ENCODE data around the gene OSBPL6. TPM values are rescaled to one million over a fixed set of nuclear protein-coding genes. Genes with fewer than 3 reads are reported as not detected.

OSBPL6 gene
- polyA plus RNA-seq, 1 donor (not counting 4 experiments of a cell fraction or from before 2014, with no cell fraction given) = 11.6 TPM

DNA sequence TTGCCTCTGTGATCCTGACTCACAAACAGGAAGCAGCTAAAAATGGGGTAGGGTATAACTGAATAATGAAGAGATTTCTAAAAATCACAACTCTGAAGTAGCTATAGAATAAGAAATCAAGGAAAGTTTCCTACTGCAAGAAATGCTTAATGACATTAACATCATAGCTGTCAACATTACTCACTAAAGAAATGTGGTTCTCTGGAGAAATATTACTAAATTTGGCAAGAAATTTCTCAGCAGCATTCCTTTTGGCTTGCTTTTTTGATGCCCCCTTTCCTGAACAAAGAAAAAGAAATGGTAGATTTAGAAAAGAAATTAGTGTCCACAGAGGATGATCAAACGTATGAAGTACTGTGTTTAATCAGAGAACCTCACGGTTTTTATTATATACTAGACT is 247.1 kb downstream of the OSBPL6 start:
- dilution Hi-C loops (cut with MboI; ENCODE audit: extremely low pct_ligation_motif_present, low sequenced_read_pairs) = no loop called here
- Histone ChIP-seq H3K79me2 (ENCODE audit: control insufficient read depth, insufficient read depth, low read length) (no peaks in the 10 kb centered on the region), H3K4me3 (ENCODE audit: control insufficient read depth in 2 of 3, extremely low read depth in 1 of 3, insufficient read depth in 2 of 3, low read depth in 1 of 3, low read length in 3 of 3) (no peak overlapping the region), H3K4me2 (ENCODE audit: control insufficient read depth, extremely low read depth, insufficient read depth, low read depth, low read length) (no peak overlapping the region), H3K4me1 (ENCODE audit: control insufficient read depth, extremely low read depth, insufficient read depth, low read length) (no peaks in the 10 kb centered on the region), H3K27ac (ENCODE audit: control insufficient read depth, insufficient read depth, low read length) (no peak overlapping the region), H3K9me1 (ENCODE audit: control insufficient read depth, extremely low read depth, insufficient read depth, low read length) (no peaks in the 10 kb centered on the region), H4K20me1 (ENCODE audit: control insufficient read depth, extremely low read depth, insufficient read depth, low read length) (no peaks in the 10 kb centered on the region), H3K9me3 (ENCODE audit: control insufficient read depth, low read depth, low read length) (no peaks in the 10 kb centered on the region), H3K27me3 (ENCODE audit: control insufficient read depth, extremely low read depth, insufficient read depth, low read length) (no peaks in the 10 kb centered on the region), H3K36me3 (ENCODE audit: control insufficient read depth in 2 of 2, extremely low read depth in 1 of 2, insufficient read depth in 2 of 2, low read length in 2 of 2) (peaks cover 11 to 16% of the 10 kb centered on the region in 2 experiments), H3K9ac (ENCODE audit: control insufficient read depth, extremely low read depth, insufficient read depth, low read length) (no peak overlapping the region), H2AFZ (ENCODE audit: control insufficient read depth, low read length) (no peak overlapping the region)
- no peak for FAIRE-seq
- TF ChIP-seq, protein P1, sequence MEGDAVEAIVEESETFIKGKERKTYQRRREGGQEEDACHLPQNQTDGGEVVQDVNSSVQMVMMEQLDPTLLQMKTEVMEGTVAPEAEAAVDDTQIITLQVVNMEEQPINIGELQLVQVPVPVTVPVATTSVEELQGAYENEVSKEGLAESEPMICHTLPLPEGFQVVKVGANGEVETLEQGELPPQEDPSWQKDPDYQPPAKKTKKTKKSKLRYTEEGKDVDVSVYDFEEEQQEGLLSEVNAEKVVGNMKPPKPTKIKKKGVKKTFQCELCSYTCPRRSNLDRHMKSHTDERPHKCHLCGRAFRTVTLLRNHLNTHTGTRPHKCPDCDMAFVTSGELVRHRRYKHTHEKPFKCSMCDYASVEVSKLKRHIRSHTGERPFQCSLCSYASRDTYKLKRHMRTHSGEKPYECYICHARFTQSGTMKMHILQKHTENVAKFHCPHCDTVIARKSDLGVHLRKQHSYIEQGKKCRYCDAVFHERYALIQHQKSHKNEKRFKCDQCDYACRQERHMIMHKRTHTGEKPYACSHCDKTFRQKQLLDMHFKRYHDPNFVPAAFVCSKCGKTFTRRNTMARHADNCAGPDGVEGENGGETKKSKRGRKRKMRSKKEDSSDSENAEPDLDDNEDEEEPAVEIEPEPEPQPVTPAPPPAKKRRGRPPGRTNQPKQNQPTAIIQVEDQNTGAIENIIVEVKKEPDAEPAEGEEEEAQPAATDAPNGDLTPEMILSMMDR (optimal IDR thresholded peaks at IDR 0.05 in 1 of 3, IDR thresholded peaks at IDR 0.05 in 1 of 3, conservative IDR thresholded peaks at IDR 0.05 in 1 of 3; ENCODE audit: extremely low read depth in 1 of 3, insufficient read depth in 2 of 3, low read length in 3 of 3) = no peak
- no peak for TF ChIP-seq EZH2 (IDR thresholded peaks at IDR 0.05; ENCODE audit: low read length)
- no peak for DNase-seq (ENCODE audit: low read depth, low spot score)

DNA sequence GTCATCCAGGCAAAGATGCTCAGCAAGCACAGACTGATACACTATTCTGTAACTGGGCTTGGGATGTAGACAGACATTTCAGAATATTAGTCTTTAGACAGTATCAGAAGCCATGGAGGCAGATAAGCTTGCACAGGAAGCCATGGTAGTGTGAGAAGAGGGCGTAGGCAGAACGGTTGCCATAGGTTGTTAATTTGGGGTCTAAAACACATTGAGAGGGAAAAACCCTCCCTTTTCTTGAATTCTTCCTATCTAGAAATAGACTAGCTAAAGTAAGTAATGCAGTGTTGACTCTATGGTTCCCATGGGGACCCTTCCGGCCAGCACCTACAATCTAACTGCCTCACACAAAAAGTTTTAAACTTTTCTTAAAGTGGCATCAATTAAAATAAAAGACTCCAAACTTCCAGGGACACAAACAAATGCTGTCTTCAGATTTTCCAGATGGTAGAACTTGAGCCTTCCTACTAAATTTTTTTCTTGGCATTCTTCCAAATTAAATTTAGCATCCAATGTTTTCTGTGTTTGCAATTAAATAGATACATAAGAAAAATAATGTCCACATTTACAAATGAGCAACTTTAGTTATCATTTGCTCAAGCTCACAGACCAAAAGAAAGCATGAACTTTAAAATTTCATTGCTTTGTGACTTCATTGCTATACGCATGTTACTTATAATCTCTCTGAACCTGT is 254.8 kb downstream of the OSBPL6 start:
- Histone ChIP-seq H3K4me2 (ENCODE audit: control insufficient read depth, extremely low read depth, insufficient read depth, low read depth, low read length) (peak overlapping the region; percentile 83), H2AFZ (ENCODE audit: control insufficient read depth, low read length) (no peak overlapping the region), H3K9me3 (ENCODE audit: control insufficient read depth, low read depth, low read length) (no peaks in the 10 kb centered on the region), H3K4me3 (ENCODE audit: control insufficient read depth in 2 of 3, extremely low read depth in 1 of 3, insufficient read depth in 2 of 3, low read depth in 1 of 3, low read length in 3 of 3) (peak overlapping the region in 1 of 3 experiments; percentile 74), H3K27me3 (ENCODE audit: control insufficient read depth, extremely low read depth, insufficient read depth, low read length) (no peaks in the 10 kb centered on the region), H3K79me2 (ENCODE audit: control insufficient read depth, insufficient read depth, low read length) (peaks cover 25% of the 10 kb centered on the region), H3K4me1 (ENCODE audit: control insufficient read depth, extremely low read depth, insufficient read depth, low read length) (peaks cover 21% of the 10 kb centered on the region), H3K36me3 (ENCODE audit: control insufficient read depth in 2 of 2, extremely low read depth in 1 of 2, insufficient read depth in 2 of 2, low read length in 2 of 2) (peaks cover 1 to 7% of the 10 kb centered on the region in 2 experiments), H4K20me1 (ENCODE audit: control insufficient read depth, extremely low read depth, insufficient read depth, low read length) (no peaks in the 10 kb centered on the region), H3K9ac (ENCODE audit: control insufficient read depth, extremely low read depth, insufficient read depth, low read length) (no peak overlapping the region), H3K27ac (ENCODE audit: control insufficient read depth, insufficient read depth, low read length) (no peak overlapping the region), H3K9me1 (ENCODE audit: control insufficient read depth, extremely low read depth, insufficient read depth, low read length) (no peaks in the 10 kb centered on the region)
- TF ChIP-seq EZH2 (IDR thresholded peaks at IDR 0.05; ENCODE audit: low read length) = no peak
- TF ChIP-seq, protein P1 (optimal IDR thresholded peaks at IDR 0.05 in 1 of 3, IDR thresholded peaks at IDR 0.05 in 1 of 3, conservative IDR thresholded peaks at IDR 0.05 in 1 of 3; ENCODE audit: extremely low read depth in 1 of 3, insufficient read depth in 2 of 3, low read length in 3 of 3) = no peak
- peak; percentile 53 for FAIRE-seq
- no peak for DNase-seq (ENCODE audit: low read depth, low spot score)
- dilution Hi-C loops (cut with MboI; ENCODE audit: extremely low pct_ligation_motif_present, low sequenced_read_pairs) = no loop called here

Measured in keratinocyte (primary cell).